PFSK-1 (cell line): ENCODE results near the gene HPN.

Experiments
- FOXP2 ChIP-seq: optimal IDR thresholded peaks from 2 replicates; pipeline ENCODE3; 2011; ENCODE audit warnings: borderline replicate concordance, control low read depth, inconsistent platforms; ENCODE audit not compliant: insufficient read depth; ENCODE audit errors: extremely low read length, extremely low read depth
- POLR2AphosphoS5 ChIP-seq: IDR thresholded peaks from 2 replicates; pipeline ENCODE4 v1.6.1; 2012; ENCODE audit warnings: low read depth, mild to moderate bottlenecking, control low read depth, low read length, moderate library complexity
- SIN3A ChIP-seq: IDR thresholded peaks from 2 replicates; pipeline ENCODE4 v1.6.1; 2012; ENCODE audit warnings: mild to moderate bottlenecking, low read length, moderate library complexity, borderline replicate concordance; ENCODE audit not compliant: insufficient read depth
- TAF1 ChIP-seq: IDR thresholded peaks from 2 replicates; pipeline ENCODE4 v1.6.1; 2012; ENCODE audit warnings: low read length, control low read depth, borderline replicate concordance; ENCODE audit not compliant: insufficient read depth
- TF ChIP-seq, protein P1 (sequence below), 2 experiments: IDR thresholded peaks; 2 replicates each; pipeline versions ENCODE4 v1.6.1 to v1.8.0; 2011 to 2012; ENCODE audit warnings: low read depth in 2 of 2, low read length in 2 of 2, control low read depth in 1 of 2, inconsistent platforms in 1 of 2, mild to moderate bottlenecking in 1 of 2, moderate library complexity in 1 of 2; ENCODE audit not compliant: insufficient read depth in 1 of 2

Gene HPN

DNA sequence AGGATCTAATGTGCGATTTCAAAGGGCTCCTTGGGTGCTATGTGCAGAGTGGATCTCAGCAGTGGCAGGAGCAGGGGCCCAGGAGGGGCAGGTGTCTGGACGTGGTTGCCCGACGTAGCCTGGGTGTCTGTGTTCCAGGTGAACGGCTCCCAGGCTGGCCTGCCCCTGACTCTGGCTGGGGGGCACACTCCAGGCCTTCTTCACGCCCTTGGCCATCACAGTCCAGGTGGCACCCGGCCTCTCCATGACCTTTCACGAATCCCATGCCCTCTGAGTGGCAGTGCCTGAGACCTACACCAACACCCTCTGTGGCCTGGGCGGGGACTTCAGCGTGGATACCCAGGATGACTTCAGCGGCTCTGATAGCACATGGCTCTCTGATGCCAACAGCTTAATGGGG lies 62.8 kb downstream of the HPN start:
- TF ChIP-seq, protein P1, sequence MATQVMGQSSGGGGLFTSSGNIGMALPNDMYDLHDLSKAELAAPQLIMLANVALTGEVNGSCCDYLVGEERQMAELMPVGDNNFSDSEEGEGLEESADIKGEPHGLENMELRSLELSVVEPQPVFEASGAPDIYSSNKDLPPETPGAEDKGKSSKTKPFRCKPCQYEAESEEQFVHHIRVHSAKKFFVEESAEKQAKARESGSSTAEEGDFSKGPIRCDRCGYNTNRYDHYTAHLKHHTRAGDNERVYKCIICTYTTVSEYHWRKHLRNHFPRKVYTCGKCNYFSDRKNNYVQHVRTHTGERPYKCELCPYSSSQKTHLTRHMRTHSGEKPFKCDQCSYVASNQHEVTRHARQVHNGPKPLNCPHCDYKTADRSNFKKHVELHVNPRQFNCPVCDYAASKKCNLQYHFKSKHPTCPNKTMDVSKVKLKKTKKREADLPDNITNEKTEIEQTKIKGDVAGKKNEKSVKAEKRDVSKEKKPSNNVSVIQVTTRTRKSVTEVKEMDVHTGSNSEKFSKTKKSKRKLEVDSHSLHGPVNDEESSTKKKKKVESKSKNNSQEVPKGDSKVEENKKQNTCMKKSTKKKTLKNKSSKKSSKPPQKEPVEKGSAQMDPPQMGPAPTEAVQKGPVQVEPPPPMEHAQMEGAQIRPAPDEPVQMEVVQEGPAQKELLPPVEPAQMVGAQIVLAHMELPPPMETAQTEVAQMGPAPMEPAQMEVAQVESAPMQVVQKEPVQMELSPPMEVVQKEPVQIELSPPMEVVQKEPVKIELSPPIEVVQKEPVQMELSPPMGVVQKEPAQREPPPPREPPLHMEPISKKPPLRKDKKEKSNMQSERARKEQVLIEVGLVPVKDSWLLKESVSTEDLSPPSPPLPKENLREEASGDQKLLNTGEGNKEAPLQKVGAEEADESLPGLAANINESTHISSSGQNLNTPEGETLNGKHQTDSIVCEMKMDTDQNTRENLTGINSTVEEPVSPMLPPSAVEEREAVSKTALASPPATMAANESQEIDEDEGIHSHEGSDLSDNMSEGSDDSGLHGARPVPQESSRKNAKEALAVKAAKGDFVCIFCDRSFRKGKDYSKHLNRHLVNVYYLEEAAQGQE (IDR thresholded peaks at IDR 0.05; ENCODE audit: insufficient read depth in 1 of 2, low read depth in 2 of 2, low read length in 2 of 2): no peak
- TF ChIP-seq FOXP2 (no peak), SIN3A (no peak), TAF1 (no peak), POLR2AphosphoS5 (no peak)

DNA sequence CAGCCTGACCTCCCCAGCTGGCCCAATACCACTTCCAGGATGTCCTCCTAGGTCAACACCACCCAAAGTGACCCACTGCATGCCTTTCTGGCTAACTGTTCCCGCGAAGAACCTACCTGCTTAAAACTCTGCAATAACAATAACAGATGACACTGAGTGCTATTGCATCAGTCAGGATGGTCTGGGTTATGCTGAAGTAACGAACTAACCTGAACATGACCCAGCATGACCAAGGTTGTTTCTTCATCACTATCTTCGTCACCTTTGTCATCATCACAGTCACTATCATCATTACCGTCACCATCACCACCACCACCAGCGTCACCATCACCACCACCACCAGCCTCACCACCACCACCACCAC lies 63.5 kb downstream of the HPN start:
- TF ChIP-seq SIN3A: no peak
- no peak for TF ChIP-seq FOXP2
- TF ChIP-seq, protein P1 (IDR thresholded peaks at IDR 0.05; ENCODE audit: insufficient read depth in 1 of 2, low read depth in 2 of 2, low read length in 2 of 2): no peak
- TF ChIP-seq POLR2AphosphoS5: no peak

DNA sequence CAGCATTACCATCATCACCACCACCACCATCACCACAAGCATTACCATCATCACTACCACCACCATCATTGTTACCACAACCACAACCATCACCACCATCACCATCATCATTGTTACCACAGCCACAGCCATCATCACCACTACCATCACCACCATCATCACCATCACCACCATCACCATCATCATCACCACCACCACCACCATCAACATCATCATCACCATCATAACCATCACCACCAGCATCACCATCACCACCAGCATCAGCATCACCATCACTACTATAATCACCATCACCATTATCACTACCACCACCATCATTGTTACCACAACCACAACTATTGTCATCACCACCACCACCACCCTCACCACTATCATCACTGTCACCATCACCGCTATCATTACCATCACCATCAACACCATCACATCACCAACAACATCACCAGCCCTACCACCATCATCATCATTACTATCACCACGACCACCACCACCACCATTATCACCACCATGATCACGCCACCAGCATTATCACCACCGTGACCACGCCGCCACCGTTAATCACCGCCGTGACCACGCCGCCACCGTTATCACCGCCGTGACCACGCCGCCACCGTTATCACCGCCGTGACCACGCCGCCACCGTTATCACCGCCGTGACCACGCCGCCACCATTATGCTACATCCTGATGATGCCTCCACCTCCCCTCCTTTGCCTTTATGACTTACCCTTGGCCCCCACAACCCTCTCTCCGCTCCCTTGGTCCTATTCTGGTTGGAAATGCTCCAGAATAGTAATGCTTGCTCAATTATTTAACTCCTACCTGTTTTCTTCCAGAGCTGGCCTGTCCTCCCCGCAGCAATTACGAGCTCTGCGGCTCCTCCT lies 64.1 kb downstream of the HPN start:
- no peak for TF ChIP-seq FOXP2
- TF ChIP-seq TAF1: no peak
- TF ChIP-seq SIN3A: no peak
- no peak for TF ChIP-seq POLR2AphosphoS5
- TF ChIP-seq, protein P1 (IDR thresholded peaks at IDR 0.05; ENCODE audit: insufficient read depth in 1 of 2, low read depth in 2 of 2, low read length in 2 of 2): no peak

DNA sequence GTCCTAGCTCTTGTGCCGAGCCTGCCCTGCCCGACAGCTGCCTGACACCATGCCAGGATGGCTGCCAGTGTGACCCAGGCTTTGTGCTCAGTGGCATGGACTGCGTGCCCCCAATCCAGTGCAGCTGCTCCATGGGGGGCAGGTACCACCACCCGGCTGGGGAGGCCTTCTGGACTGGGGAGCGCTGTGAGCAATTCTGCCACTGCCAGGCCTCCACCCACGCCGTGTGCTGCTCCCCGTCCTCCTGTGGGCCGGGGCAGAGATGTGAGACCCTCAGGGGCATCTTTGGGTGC lies 64.7 kb downstream of the HPN start:
- TF ChIP-seq POLR2AphosphoS5 (no peak), FOXP2 (no peak), TAF1 (no peak), SIN3A (no peak)
- TF ChIP-seq, protein P1 (IDR thresholded peaks at IDR 0.05; ENCODE audit: insufficient read depth in 1 of 2, low read depth in 2 of 2, low read length in 2 of 2): no peak
